Epithelial cell of alveolus of lung (primary cell): ENCODE measurements around the gene ZNRF1. TPM values are rescaled to one million over a fixed set of nuclear protein-coding genes. Genes with fewer than 3 reads are reported as not detected.

Source experiments
- total RNA-seq: library from RNA; depleted of rRNA; stranded (reverse); fragments of >200 nt; gene quantifications from 2 replicates; pipeline ENCODE4 v1.2.1, GENCODE V29; 2015

ZNRF1 gene
- 27.5 and 45.6 TPM in 2 replicates for total RNA-seq

GRCh38 chr16:74998481-74999218 is at the start of gene ZNRF1:
ZNRF1 (plus strand) TSS chr16:74999024; CDS start chr16:74999672, 648 bp downstream.

GRCh38 chr16:74984529-74985296 is 14.1 kb upstream of the ZNRF1 start, which contains the start of gene WDR59:
WDR59 (minus strand) TSS chr16:74985123; CDS start chr16:74985017, 106 bp downstream.

GRCh38 chr16:75116081-75116910 is 117.5 kb downstream of the ZNRF1 start, which contains the start of gene LDHD:
LDHD (minus strand) TSS chr16:75116780; CDS start chr16:75116720, 60 bp downstream.

GRCh38 chr16:75148311-75149195 is 149.7 kb downstream of the ZNRF1 start, which contains the start of gene ZFP1:
ZFP1 (plus strand) TSS chr16:75148524; CDS start chr16:75152952, 4,428 bp downstream.

Other genes with a start within 250 kb of the ZNRF1 start
- gene FA2H, start 224.2 kb upstream of the ZNRF1 start, total RNA-seq = not detected in 2 replicates
- gene WDR59, start 13.9 kb upstream of the ZNRF1 start, total RNA-seq = 9.2 and 20.7 TPM in 2 replicates
- 0.16 and 0.52 TPM in 2 replicates for gene LDHD, start 117.8 kb downstream of the ZNRF1 start, total RNA-seq
- 12.2 and 13.8 TPM in 2 replicates for gene ZFP1, start 149.5 kb downstream of the ZNRF1 start, total RNA-seq
- not detected in 2 replicates for gene CTRB2, start 208.1 kb downstream of the ZNRF1 start, total RNA-seq
- gene CTRB1, start 220.0 kb downstream of the ZNRF1 start, total RNA-seq = not detected in 2 replicates